Stimulated activated CD8-positive, alpha-beta memory T cell treated with anti-CD3 and anti-CD28 coated beads, Interleukin-12 subunit alpha, Interleukin-12 subunit beta, amount 100 ng/mL, for 24 hours (primary cell): ENCODE data around the gene DDB1.
"Not testable (repeated sequence)": the region's sequence is repeated elsewhere in the genome, so short reads cannot be mapped to it uniquely, and the experiment has no call there.

Experiments
- DNase-seq: peaks from one replicate; pipeline ENCODE4 v3.0.0-alpha.2; 2020; ENCODE audit errors: extremely low read depth

Gene DDB1

DNA sequence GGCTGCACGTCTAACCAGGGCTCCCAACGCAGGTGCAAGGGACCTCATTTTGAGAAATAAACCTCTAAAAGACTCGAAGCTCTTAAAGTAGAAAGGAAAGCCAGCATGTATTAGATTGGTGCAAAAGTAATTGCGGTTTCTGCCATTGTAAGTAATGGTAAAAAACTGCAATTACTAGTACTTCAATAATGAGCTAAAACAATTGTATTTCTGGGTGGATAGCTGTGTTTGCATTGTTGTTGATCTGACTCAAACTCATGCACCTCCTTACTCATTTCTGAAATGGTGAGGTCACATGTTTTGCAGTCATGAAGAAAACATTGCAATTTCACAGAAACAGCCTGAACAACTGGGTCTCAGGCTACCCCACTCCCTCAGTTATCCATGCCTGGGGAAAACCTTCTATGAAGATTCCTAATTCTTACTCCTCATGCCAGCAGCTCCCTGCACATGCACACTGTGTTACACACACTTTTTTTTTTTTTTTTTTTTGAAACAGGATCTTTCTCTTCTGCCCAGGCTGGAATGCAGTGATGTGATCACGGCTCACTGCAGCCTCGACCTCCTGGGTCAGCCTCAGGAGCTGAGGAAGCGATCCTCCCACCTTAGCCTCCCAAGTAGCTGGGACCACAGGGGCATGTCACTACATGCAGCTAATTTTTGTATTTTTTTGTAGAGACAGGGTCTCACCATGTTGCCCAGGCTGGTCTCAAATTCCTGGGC lies 62.4 kb downstream of the DDB1 start:
- no peak for DNase-seq

DNA sequence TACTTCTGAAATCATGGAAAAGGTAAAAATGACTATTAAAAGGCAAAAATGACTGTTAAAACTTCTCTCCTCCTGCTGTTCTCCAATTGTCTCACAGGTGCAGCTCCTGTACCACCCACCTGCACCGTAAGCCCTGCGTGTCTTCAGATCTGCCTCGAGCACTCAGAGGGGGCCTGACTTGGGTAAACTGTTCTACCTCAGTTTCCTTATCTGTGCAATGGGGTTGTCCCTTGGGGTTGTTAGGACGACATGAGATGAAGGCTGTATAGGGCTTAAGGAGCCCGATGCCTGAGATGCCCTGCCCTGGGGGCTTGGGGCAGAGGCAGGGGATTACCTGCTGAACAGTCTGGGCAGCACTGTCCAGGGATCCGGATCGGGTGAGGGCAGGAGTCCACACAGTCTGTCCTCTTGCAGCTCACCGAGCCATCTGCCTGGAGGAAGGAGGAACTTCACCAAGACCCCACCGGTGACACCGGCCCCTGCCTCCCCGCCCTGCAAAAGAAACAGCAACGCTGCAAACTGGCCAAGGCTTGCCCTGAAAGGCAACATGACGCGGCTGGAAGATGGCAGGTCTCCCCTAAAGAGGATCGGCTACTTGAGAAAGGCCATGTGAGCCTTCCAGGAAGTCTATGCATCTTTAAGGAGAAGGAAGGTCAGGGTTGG lies 64.2 kb downstream of the DDB1 start:
- no peak for DNase-seq

DNA sequence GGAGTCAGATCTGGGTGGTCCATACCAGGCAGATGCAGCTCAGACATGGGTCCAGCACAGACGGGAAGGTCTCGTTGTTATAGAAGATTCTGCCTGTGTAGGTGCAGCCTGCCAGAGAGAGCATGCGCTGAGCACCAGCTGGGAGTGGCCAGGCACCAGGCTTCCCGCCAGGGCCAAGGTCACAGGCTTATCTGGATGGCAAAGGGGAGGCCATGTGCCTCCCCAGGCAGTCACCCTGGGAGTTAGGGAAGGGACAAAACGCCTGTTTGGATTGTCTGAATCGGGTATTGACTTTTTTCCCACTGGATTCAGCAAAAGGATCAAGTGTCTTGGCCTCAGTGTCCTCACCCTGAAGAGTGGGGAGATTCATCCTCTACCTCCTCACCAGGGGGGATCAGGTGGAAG lies 65.5 kb downstream of the DDB1 start:
- no peak for DNase-seq

DNA sequence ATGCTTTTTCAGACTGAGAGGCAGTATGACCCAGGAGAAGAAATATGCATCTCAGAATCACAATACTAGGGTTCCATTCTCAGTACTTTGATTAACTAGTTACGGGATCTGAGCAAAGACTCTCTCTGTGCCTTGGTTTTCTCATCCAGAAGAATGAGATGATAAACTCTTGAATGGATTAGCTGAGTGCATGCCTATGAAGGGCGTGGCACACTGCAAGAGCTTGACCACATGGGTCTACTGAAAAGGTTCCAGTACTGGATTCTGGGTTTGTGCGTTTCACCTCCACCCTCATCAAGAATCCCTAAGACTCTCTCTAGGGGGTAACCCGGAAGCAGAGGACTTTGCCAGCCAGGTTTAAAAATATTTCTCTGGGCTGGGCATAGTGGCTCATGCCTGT lies 66.3 kb downstream of the DDB1 start:
- no peak for DNase-seq

DNA sequence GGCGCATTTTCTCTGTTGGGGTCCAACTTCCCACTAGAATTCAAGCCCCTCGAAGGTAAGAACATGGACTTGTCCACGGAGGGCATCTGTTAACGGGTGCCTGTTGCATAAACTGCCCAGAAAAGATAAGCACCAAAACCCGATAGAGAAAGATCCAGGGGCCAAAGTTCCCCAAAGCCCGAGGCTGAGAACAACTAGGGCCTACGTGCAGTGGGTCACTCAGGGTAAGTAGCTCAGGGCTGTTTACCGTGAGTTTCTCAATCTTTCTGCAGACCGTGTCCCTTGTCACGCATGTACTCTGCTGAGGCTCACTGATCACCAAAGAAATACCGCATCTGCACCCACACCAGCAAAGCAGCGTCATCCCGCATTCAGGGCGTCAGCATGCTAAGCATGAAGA lies 67.5 kb downstream of the DDB1 start:
- DNase-seq, result no peak

DNA sequence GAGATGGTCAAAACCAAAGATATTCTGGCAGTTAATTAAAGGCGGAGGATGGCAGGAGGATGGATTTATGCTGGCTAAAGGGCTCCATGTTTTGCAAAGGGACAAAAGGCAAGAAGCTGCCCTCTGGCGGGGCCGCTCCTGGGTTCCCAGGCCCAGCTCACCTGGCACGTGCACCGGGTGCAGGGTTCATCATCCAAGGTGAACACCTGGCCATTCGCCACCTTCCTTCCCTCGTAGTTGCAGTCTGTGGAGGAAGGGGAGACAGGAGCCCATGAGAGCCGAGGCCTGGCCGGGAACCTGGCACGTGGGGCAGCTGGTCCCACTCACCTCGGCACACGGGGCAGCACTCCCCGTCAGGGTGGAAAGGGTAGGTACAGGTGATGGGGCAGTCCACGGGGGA lies 68.1 kb downstream of the DDB1 start:
- DNase-seq, result no peak

DNA sequence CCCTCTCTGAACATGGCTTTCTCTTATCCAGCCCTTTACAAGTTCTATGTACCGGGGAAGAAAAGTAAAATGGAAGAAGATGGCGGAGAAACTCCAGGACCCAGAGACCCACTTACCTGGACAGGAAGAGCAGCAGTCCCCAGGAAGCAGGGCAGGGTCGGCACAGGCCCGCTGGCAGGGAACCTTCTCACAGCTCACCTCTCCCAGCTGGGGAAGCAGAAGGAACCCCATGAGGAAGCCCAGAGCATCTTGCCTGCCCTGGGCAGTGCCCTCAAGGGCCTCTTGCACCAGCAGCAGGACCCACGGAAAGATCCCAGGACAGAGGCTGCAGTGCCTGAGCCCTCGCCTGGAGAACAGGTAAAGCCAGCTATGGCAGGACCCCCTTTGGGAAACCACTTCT lies 68.5 kb downstream of the DDB1 start:
- no peak for DNase-seq

DNA sequence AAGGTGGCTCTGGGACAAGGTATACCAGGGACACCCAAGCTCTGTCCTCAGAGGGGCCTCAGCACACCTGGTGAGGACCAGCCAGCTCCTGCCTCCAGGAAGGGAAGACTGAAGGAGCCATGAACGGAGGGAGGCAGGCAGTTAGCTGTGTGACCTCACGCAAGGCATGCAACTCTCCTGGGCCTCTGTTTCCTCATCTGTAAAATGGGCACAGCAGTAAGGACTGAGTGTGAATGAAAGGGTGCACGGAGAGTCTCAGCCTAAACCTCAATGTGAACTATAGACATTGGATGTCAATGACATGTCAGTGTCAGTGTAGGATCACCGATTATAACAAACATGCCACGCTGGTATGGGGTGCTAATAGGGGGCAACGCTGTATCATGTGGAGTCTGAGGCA lies 73.5 kb downstream of the DDB1 start:
- no peak for DNase-seq

DNA sequence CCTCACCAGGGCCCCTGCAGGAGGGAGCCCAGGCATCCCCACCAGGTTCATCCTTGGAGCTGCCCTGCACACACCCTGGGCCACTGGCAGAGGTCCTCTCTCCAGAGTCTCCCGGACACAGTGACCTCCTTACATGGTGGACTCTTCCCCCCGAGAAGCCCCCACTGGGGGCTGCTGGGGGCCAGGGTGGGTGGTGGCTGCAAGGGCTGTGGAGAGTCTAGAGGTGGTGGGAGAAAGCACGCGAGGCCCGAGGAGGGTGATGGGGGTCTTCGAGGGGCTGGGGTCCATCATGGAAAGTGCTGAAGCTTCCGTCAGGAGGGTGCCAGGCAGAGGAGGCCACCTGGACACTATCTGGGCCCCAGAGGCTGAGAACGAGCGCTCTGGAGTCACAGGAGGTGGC lies 74.4 kb downstream of the DDB1 start:
- DNase-seq, result no peak

DNA sequence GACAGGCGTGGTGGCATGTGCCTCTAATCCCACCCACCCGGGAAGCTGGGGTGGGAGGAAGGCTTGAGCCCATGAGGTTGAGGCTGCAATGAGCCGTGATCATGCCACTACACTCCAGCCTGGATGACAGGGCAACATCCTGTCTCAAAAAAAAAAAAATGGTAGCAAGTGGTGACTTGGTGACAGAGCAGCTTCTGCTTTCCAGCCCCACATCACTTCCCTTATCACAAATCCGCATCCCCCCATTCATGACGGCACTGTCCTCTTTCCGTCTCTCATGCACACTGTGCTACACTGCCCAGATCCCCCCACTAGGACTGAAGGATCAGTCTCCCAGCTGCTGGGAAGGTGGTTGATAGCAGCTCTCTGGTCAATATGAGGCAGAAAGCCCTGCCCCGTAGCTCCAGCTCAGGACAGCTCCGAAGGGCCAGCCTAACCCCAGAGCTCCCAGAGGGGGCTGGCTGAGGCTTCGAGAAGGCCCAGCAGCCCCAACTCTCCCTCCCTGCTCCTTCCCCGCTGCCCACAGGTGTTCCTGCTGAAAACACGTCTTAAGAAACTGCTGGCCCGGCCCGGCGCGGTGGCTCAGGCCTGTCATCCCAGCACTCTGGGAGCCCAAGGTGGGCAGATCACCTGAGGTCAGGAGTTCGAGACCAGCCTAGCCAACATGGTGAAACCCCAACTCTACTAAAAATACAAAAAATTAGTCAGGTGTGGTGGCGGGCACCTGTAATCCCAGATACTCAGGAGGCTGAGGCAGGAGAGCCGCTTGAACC lies 76.0 kb downstream of the DDB1 start:
- no peak for DNase-seq

DNA sequence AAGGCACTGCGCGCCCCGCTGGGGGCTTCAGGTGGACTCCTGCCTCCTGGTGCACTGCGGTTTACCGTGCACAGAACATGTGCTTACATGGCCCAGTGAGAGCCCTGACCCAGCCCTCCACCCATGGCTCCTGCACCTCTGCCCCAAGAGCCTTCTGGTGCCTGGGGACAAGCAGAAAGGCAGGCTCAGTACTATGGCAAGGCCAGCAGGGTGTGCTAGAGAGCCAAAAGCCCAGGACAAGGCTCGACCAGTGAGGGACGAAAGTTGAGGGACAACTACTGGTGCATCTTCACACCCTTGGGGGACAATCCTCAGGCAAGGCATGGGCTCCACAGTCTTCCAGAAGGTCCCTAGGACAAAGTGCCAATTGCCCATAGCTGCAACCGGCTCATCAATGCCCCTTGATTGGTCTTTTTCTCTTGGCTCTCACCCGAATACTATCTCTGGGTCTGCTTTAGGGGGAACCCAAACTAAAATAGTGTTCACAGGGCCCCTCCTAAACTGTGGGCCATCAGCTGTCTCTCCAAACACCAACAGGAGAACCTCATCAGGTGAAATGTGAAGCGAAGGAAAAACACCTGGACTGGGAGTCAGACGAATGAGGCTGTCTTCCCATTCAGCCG lies 78.4 kb downstream of the DDB1 start:
- DNase-seq, result no peak

DNA sequence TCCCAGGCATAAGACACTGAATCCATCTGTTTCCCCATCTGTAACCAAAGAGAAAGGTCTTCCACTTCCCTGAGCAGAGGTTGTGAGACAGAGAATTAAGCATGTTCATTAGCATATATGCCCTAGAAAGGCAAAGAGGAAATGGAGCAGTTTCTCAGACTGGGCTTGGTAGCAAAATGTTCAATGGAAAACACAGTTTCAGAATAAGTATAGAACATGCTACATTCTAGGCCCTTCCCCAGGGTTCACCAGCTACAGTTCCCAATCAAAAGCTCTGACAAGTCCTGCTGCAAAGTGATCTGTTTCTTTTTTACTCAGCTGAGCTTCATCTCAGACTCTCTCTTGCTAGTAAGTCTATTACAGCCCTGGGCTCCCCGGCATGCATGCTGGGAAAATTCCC lies 80.6 kb downstream of the DDB1 start:
- not testable (repeated sequence) for DNase-seq

DNA sequence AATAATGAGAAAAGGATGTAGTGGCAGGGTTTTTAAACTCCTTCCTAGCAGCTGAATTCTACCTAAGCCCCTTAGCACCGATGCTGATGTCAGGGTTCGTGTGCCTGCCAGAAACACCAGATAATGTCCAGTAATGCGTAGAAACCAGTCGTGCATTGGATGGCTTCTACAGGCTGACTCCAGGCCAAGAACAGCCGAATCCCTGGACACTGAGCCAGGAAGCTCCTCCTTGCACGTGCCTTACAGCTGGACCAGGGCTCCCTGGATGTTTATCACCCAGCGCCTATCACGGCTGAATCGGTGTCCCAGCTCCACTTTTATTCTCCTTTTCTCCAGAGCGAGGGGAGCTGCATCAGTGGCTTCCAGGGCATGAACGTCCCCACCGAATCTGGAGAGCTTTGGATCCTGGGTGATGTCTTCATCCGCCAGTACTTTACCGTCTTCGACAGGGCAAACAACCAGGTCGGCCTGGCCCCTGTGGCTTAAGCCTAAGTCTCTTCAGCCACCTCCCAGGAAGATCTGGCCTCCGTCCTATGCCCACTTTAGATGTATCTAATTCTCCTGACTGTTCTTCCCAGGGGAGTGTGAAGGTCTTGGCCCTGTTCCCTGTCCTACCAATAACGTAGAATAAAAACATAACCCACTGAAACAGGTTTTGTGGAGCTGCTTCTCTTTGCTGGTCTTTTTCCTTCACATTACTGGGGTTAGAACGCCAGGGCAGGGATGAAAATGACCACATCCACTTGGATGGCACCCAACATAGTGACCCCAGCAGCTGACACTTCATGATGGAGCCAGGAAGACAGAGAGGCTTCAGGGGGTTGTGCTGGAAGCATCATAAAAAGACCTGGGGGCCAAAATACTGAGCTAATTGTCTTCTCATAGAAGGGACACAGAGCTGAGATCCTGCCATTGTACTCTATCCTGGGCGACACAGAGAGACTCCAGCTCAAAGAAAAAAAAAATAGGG lies 81.8 kb downstream of the DDB1 start:
- not testable (repeated sequence) for DNase-seq
